Neural cell (in vitro differentiated cells): ENCODE results near the gene RTL1. TPM values are rescaled to one million over a fixed set of nuclear protein-coding genes. Genes with fewer than 3 reads are reported as not detected.

Source experiments
- H2AFZ ChIP-seq: fragments of 200-600, 300-800 bp; sonication (generic), shearing (Covaris generic); 2 replicates; pipeline ENCODE4 v1.6.0; 2014; ENCODE audit warnings: low read depth, mild to moderate bottlenecking, antibody characterized with exemption, low read length, moderate library complexity
- H3F3A ChIP-seq: fragments of 200-600 bp; shearing (Covaris generic); 2 replicates; pipeline ENCODE4 v1.6.1; 2016; ENCODE audit warnings: mild to moderate bottlenecking, moderate library complexity, mixed read lengths, antibody characterized with exemption, low read length; ENCODE audit not compliant: insufficient read depth, poor library complexity, severe bottlenecking
- H3K27ac ChIP-seq: fragments of 200-600, 300-800 bp; sonication (generic), shearing (Covaris generic); 2 replicates; pipeline ENCODE4 v1.5.1; 2014; ENCODE audit warnings: mild to moderate bottlenecking, low read length, moderate library complexity
- H3K27me3 ChIP-seq: fragments of 300-800, 200-600 bp; sonication (generic), shearing (Covaris generic); 2 replicates; pipeline ENCODE4 v1.6.0; 2014; ENCODE audit warnings: mild to moderate bottlenecking, low read depth, low read length, moderate library complexity; ENCODE audit not compliant: insufficient read depth
- H3K36me3 ChIP-seq: fragments of 300-800, 200-600 bp; sonication (generic), shearing (Covaris generic); 2 replicates; pipeline ENCODE4 v1.5.1; 2014; ENCODE audit warnings: mild to moderate bottlenecking, antibody characterized with exemption, low read length, moderate library complexity; ENCODE audit not compliant: insufficient read depth
- H3K4me2 ChIP-seq: fragments of 300-800, 200-600 bp; sonication (generic), shearing (Covaris generic); 2 replicates; pipeline ENCODE4 v1.6.0; 2014; ENCODE audit warnings: mild to moderate bottlenecking, low read length
- H3K4me3 ChIP-seq: fragments of 300-800, 200-600 bp; sonication (generic), shearing (Covaris generic); 2 replicates; pipeline ENCODE4 v1.5.1; 2014; ENCODE audit warnings: mild to moderate bottlenecking, low read length, moderate library complexity
- H3K79me2 ChIP-seq: fragments of 200-600 bp; shearing (Covaris generic); replicated peaks from 2 replicates; pipeline ENCODE4 v1.6.0; 2014; ENCODE audit warnings: mild to moderate bottlenecking, low read length, moderate library complexity; ENCODE audit not compliant: insufficient read depth
- H3K9ac ChIP-seq: fragments of 300-800, 200-600 bp; sonication (generic), shearing (Covaris generic); 2 replicates; pipeline ENCODE4 v1.6.1; 2016; ENCODE audit warnings: mild to moderate bottlenecking, low read length, mixed read lengths
- H3K9me2 ChIP-seq: fragments of 200-600 bp; shearing (Covaris generic); 2 replicates; pipeline ENCODE4 v1.6.1; 2016; ENCODE audit warnings: mild to moderate bottlenecking, low read length, mixed read lengths; ENCODE audit not compliant: insufficient read depth
- H3K9me3 ChIP-seq: fragments of 200-600, 300-800 bp; sonication (generic), shearing (Covaris generic); 2 replicates; pipeline ENCODE4 v1.6.1; 2016; ENCODE audit warnings: mild to moderate bottlenecking, mixed run types, low read length, moderate library complexity, mixed read lengths
- H4K20me1 ChIP-seq: fragments of 200-600 bp; shearing (Covaris generic); 2 replicates; pipeline ENCODE4 v1.6.1; 2016; ENCODE audit warnings: mild to moderate bottlenecking, mixed run types; ENCODE audit not compliant: insufficient read depth
- EP300 ChIP-seq: fragments of 450-650 bp; conservative IDR thresholded peaks from 2 replicates; pipeline ENCODE4 v1.6.1; 2014; ENCODE audit warnings: antibody characterized with exemption, mild to moderate bottlenecking, moderate library complexity; ENCODE audit not compliant: poor library complexity, severe bottlenecking
- EZH2 ChIP-seq: fragments of 200-600, 300-800 bp; shearing (Covaris generic), sonication (generic); IDR thresholded peaks from 2 replicates; pipeline ENCODE4 v1.6.1; 2014; ENCODE audit warnings: antibody characterized with exemption, low read length, borderline replicate concordance, mild to moderate bottlenecking; ENCODE audit not compliant: insufficient read depth, poor library complexity, severe bottlenecking
- MXI1 ChIP-seq: fragments of 450-650 bp; conservative IDR thresholded peaks from 2 replicates; pipeline ENCODE4 v1.6.1; 2014; ENCODE audit warnings: antibody characterized with exemption, mild to moderate bottlenecking; ENCODE audit not compliant: poor library complexity, severe bottlenecking
- POLR2AphosphoS5 ChIP-seq: IDR thresholded peaks from 2 replicates; pipeline ENCODE4 v1.6.1; 2012
- RAD21 ChIP-seq: fragments of 450-650 bp; conservative IDR thresholded peaks from 2 replicates; pipeline ENCODE4 v1.6.1; 2014; ENCODE audit warnings: antibody characterized with exemption, mild to moderate bottlenecking, moderate library complexity
- SMC3 ChIP-seq: fragments of 450-650 bp; conservative IDR thresholded peaks from 2 replicates; pipeline ENCODE4 v1.6.1; 2014; ENCODE audit warnings: antibody characterized with exemption, mild to moderate bottlenecking, moderate library complexity; ENCODE audit not compliant: poor library complexity
- TAF1 ChIP-seq: IDR thresholded peaks from 2 replicates; pipeline ENCODE4 v1.6.1; 2012; ENCODE audit warnings: low read depth
- polyA plus RNA-seq: library from polyadenylated mRNA; depleted of rRNA; stranded (reverse); fragments of >200 nt; gene quantifications from 2 replicates; pipeline ENCODE4 v1.2.3, GENCODE V29; 2014
- TF ChIP-seq, protein P1 (sequence below): IDR thresholded peaks from 2 replicates; pipeline ENCODE4 v1.6.1; 2012; ENCODE audit warnings: borderline replicate concordance
- TF ChIP-seq, protein P2 (sequence below): fragments of 450-650 bp; IDR thresholded peaks from 2 replicates; pipeline ENCODE4 v1.5.1; 2014; ENCODE audit warnings: antibody characterized with exemption, mild to moderate bottlenecking, moderate library complexity; ENCODE audit not compliant: poor library complexity, severe bottlenecking

The RTL1 gene
- polyA plus RNA-seq, 1 donor from 2014 or later = not detected

- Histone ChIP-seq H3K27ac (no peak overlapping the region), H3K4me3 (no peak overlapping the region), H3K27me3 (no peaks in the 10 kb centered on the region), H3K79me2 (no peaks in the 10 kb centered on the region), H3K36me3 (no peaks in the 10 kb centered on the region), H3K9ac (no peak overlapping the region), H3K4me2 (no peak overlapping the region), H2AFZ (no peak overlapping the region), H3F3A (no peaks in the 10 kb centered on the region), H3K9me2 (no peaks in the 10 kb centered on the region), H3K9me3 (peaks cover 3% of the 10 kb centered on the region), H4K20me1 (no peaks in the 10 kb centered on the region)
- TF ChIP-seq EZH2 (no peak), SMC3 (no peak), TAF1 (no peak), POLR2AphosphoS5 (no peak), MXI1 (no peak), RAD21 (no peak), EP300 (no peak)
- TF ChIP-seq, protein P1, sequence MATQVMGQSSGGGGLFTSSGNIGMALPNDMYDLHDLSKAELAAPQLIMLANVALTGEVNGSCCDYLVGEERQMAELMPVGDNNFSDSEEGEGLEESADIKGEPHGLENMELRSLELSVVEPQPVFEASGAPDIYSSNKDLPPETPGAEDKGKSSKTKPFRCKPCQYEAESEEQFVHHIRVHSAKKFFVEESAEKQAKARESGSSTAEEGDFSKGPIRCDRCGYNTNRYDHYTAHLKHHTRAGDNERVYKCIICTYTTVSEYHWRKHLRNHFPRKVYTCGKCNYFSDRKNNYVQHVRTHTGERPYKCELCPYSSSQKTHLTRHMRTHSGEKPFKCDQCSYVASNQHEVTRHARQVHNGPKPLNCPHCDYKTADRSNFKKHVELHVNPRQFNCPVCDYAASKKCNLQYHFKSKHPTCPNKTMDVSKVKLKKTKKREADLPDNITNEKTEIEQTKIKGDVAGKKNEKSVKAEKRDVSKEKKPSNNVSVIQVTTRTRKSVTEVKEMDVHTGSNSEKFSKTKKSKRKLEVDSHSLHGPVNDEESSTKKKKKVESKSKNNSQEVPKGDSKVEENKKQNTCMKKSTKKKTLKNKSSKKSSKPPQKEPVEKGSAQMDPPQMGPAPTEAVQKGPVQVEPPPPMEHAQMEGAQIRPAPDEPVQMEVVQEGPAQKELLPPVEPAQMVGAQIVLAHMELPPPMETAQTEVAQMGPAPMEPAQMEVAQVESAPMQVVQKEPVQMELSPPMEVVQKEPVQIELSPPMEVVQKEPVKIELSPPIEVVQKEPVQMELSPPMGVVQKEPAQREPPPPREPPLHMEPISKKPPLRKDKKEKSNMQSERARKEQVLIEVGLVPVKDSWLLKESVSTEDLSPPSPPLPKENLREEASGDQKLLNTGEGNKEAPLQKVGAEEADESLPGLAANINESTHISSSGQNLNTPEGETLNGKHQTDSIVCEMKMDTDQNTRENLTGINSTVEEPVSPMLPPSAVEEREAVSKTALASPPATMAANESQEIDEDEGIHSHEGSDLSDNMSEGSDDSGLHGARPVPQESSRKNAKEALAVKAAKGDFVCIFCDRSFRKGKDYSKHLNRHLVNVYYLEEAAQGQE = no peak
- TF ChIP-seq, protein P2, sequence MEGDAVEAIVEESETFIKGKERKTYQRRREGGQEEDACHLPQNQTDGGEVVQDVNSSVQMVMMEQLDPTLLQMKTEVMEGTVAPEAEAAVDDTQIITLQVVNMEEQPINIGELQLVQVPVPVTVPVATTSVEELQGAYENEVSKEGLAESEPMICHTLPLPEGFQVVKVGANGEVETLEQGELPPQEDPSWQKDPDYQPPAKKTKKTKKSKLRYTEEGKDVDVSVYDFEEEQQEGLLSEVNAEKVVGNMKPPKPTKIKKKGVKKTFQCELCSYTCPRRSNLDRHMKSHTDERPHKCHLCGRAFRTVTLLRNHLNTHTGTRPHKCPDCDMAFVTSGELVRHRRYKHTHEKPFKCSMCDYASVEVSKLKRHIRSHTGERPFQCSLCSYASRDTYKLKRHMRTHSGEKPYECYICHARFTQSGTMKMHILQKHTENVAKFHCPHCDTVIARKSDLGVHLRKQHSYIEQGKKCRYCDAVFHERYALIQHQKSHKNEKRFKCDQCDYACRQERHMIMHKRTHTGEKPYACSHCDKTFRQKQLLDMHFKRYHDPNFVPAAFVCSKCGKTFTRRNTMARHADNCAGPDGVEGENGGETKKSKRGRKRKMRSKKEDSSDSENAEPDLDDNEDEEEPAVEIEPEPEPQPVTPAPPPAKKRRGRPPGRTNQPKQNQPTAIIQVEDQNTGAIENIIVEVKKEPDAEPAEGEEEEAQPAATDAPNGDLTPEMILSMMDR = no peak
These were observed 19.1 kb downstream of the RTL1 start for GRCh38 chr14:100884456-100884855.

- Histone ChIP-seq H3K9ac (no peak overlapping the region), H3K27ac (no peak overlapping the region), H3F3A (no peaks in the 10 kb centered on the region), H3K79me2 (no peaks in the 10 kb centered on the region), H2AFZ (no peak overlapping the region), H3K4me3 (no peak overlapping the region), H3K4me2 (no peak overlapping the region), H3K36me3 (no peaks in the 10 kb centered on the region), H4K20me1 (no peaks in the 10 kb centered on the region), H3K9me2 (no peaks in the 10 kb centered on the region), H3K27me3 (no peaks in the 10 kb centered on the region), H3K9me3 (peaks cover 3% of the 10 kb centered on the region)
- no peak for TF ChIP-seq SMC3
- TF ChIP-seq, protein P2 = no peak
- TF ChIP-seq MXI1 = no peak
- TF ChIP-seq EZH2 = no peak
- TF ChIP-seq POLR2AphosphoS5 = no peak
- no peak for TF ChIP-seq TAF1
- TF ChIP-seq, protein P1 = no peak
- TF ChIP-seq RAD21 = no peak
These were observed 19.8 kb downstream of the RTL1 start for GRCh38 chr14:100883789-100884101.
